OCI-LY1 (cell line): Measurements from ENCODE around the gene MVB12B.

Experiments
- H2AFZ ChIP-seq: fragments of 200-600 bp; sonication (generic), shearing (Covaris generic); 2 replicates; pipeline ENCODE4 v1.6.0; 2014; ENCODE audit warnings: antibody characterized with exemption, mild to moderate bottlenecking, low read length
- H3F3A ChIP-seq: fragments of 200-600 bp; sonication (generic), shearing (Covaris generic); 2 replicates; pipeline ENCODE4 v1.6.0; 2014; ENCODE audit warnings: mild to moderate bottlenecking, antibody characterized with exemption, low read length, moderate library complexity; ENCODE audit not compliant: insufficient read depth
- H3K27ac ChIP-seq: fragments of 200-600 bp; sonication (generic); 2 replicates; pipeline ENCODE4 v1.5.1; 2014; ENCODE audit warnings: low read length, mixed run types, mild to moderate bottlenecking, low read depth; ENCODE audit not compliant: poor library complexity, severe bottlenecking
- H3K27me3 ChIP-seq: fragments of 200-600 bp; sonication (generic); 2 replicates; pipeline ENCODE4 v1.6.0; 2014; ENCODE audit warnings: antibody characterized with exemption, mild to moderate bottlenecking, low read length, moderate library complexity; ENCODE audit not compliant: insufficient read depth
- H3K36me3 ChIP-seq: fragments of 200-600 bp; sonication (generic); 2 replicates; pipeline ENCODE4 v1.6.1; 2014; ENCODE audit warnings: mild to moderate bottlenecking, antibody characterized with exemption, low read length, moderate library complexity, mixed read lengths; ENCODE audit not compliant: insufficient read depth
- H3K4me1 ChIP-seq: fragments of 200-600 bp; sonication (generic); 2 replicates; pipeline ENCODE4 v1.5.1; 2014; ENCODE audit warnings: mild to moderate bottlenecking, low read length, moderate library complexity; ENCODE audit not compliant: insufficient read depth, severe bottlenecking
- H3K4me2 ChIP-seq: fragments of 200-600 bp; sonication (generic), shearing (Covaris generic); 2 replicates; pipeline ENCODE4 v1.6.1; 2014; ENCODE audit warnings: low read length
- H3K4me3 ChIP-seq: fragments of 200-600 bp; sonication (generic); 2 replicates; pipeline ENCODE4 v1.5.1; 2014; ENCODE audit warnings: low read length, low read depth, mild to moderate bottlenecking, mixed read lengths; ENCODE audit not compliant: poor library complexity, severe bottlenecking
- H3K79me2 ChIP-seq: fragments of 200-600 bp; shearing (Covaris generic); 2 replicates; pipeline ENCODE4 v1.6.1; 2016; ENCODE audit warnings: mixed run types, low read length, mixed read lengths; ENCODE audit not compliant: insufficient read depth
- H3K9ac ChIP-seq: fragments of 200-600 bp; sonication (generic), shearing (Covaris generic); 2 replicates; pipeline ENCODE4 v1.6.1; 2014; ENCODE audit warnings: mild to moderate bottlenecking, low read length, mixed read lengths
- H3K9me2 ChIP-seq: fragments of 200-600 bp; sonication (generic), shearing (Covaris generic); 2 replicates; pipeline ENCODE4 v1.6.1; 2014; ENCODE audit warnings: low read depth, mild to moderate bottlenecking, low read length, mixed read lengths
- H3K9me3 ChIP-seq: fragments of 200-600 bp; shearing (Covaris generic); 2 replicates; pipeline ENCODE4 v1.6.1; 2014; ENCODE audit warnings: low read length, mixed read lengths
- H4K20me1 ChIP-seq: fragments of 200-600 bp; sonication (generic), shearing (Covaris generic); 2 replicates; pipeline ENCODE4 v1.6.0; 2016; ENCODE audit warnings: mild to moderate bottlenecking, low read length; ENCODE audit not compliant: insufficient read depth
- EZH2 ChIP-seq: fragments of 200-600 bp; sonication (generic), shearing (Covaris generic); IDR thresholded peaks from 2 replicates; pipeline ENCODE4 v1.8.0; 2017; ENCODE audit warnings: borderline replicate concordance, mixed run types, mild to moderate bottlenecking, antibody characterized with exemption, low read length, moderate library complexity, mixed read lengths
- TF ChIP-seq, protein P1 (sequence below): fragments of 200-600 bp; sonication (generic), shearing (Covaris generic); IDR thresholded peaks from 2 replicates; pipeline ENCODE4 v1.5.1; 2017; ENCODE audit warnings: mild to moderate bottlenecking, antibody characterized with exemption, low read length, moderate library complexity, mixed read lengths

Gene MVB12B

DNA sequence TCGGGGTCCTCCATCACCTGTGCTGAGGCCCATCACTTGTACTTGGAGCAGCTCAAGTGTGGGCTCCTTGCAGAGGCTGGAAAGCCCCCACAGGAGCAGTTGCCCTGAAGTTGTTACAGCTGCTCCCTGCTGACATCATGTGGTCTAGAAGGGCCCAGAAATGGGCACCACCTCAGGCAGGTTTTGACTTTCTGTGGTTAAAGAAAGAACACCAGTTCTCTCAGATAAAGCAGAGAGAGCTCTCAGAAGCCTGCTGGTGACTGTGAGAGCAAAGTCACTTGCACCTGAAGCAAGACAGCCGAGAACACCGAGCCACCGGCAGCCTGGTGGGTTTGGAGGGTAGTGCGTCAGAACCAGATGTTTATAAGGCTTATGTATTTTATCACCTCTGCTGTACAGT is 70.4 kb downstream of the MVB12B start:
- no peaks in the 10 kb centered on the region for H3F3A ChIP-seq
- no peak overlapping the region for H3K4me3 ChIP-seq
- H3K36me3 ChIP-seq, result no peaks in the 10 kb centered on the region
- no peak overlapping the region for H2AFZ ChIP-seq
- no peak overlapping the region for H3K27ac ChIP-seq
- TF ChIP-seq EZH2, result no peak
- TF ChIP-seq, protein P1, sequence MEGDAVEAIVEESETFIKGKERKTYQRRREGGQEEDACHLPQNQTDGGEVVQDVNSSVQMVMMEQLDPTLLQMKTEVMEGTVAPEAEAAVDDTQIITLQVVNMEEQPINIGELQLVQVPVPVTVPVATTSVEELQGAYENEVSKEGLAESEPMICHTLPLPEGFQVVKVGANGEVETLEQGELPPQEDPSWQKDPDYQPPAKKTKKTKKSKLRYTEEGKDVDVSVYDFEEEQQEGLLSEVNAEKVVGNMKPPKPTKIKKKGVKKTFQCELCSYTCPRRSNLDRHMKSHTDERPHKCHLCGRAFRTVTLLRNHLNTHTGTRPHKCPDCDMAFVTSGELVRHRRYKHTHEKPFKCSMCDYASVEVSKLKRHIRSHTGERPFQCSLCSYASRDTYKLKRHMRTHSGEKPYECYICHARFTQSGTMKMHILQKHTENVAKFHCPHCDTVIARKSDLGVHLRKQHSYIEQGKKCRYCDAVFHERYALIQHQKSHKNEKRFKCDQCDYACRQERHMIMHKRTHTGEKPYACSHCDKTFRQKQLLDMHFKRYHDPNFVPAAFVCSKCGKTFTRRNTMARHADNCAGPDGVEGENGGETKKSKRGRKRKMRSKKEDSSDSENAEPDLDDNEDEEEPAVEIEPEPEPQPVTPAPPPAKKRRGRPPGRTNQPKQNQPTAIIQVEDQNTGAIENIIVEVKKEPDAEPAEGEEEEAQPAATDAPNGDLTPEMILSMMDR, result 0 out of 2 replicates have a peak, but pooled peaks have one; percentile 11
- no peaks in the 10 kb centered on the region for H3K79me2 ChIP-seq
- no peaks in the 10 kb centered on the region for H3K9me2 ChIP-seq
- H3K4me2 ChIP-seq, result no peak overlapping the region
- no peak overlapping the region for H3K9ac ChIP-seq
- H4K20me1 ChIP-seq, result no peaks in the 10 kb centered on the region
- H3K4me1 ChIP-seq, result no peaks in the 10 kb centered on the region
- no peaks in the 10 kb centered on the region for H3K9me3 ChIP-seq
- no peaks in the 10 kb centered on the region; the same call in 1 of the 2 replicates for H3K27me3 ChIP-seq

DNA sequence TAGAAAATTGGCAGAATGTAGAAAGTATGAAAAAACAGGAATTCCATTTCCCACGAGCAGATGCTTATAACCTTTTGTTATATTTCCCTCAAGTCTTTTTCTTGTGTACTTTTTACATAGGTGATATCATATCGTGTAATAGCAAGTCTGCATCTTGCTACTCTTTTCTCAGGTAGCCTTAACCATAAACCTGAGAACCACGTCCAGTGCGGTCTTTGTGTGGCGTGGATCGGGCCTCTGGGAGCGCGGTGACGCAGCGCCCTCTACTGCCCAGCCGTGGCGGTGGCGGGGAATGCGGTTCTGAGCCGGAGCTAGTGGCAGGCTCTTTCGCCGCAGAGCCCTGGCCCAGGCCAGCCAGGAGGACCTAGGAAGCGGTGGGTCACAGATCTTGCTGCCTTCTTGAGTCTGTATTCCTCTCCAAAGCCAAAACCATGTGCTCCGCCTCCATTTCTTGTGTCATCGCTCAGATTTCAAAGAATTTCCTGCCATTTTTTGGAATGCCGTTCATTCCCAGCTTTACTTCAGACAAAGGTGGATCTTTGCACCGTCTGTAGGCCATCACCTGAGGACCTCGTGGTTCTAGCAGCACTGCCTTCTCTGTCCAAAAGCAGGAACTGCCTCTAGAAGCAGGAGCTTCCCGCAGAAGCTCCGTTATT is 71.9 kb downstream of the MVB12B start:
- H3K79me2 ChIP-seq, result no peaks in the 10 kb centered on the region
- TF ChIP-seq EZH2, result no peak
- TF ChIP-seq, protein P1, result peak; percentile 96
- H3K4me2 ChIP-seq, result no peak overlapping the region

DNA sequence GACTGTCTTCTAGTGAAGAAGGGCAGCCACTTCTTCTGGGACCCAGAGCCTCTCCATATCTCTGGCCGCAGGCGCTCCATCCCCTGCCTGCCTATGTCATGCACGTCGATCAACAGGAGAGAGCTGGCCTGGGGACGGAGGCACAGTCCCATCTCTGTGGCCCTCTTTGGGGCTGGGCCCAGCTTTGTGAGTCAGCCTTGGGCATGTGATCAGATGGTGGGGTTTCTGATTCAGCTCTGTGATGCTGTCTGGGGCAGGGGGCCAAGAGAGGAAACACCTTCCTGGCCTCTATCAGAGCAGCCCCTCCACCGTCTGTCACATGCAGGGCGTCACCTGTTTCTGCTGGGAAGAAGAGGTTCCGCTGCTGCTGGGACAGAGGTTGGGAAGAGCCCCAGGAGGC is 72.6 kb downstream of the MVB12B start:
- Histone ChIP-seq H3K4me2 (no peak overlapping the region), H3K27me3 (no peaks in the 10 kb centered on the region; the same call in 1 of the 2 replicates), H3K27ac (no peak overlapping the region), H3K9me3 (no peaks in the 10 kb centered on the region), H2AFZ (no peak overlapping the region), H3K9ac (no peak overlapping the region), H3K9me2 (no peaks in the 10 kb centered on the region), H3K79me2 (no peaks in the 10 kb centered on the region), H3F3A (no peaks in the 10 kb centered on the region), H4K20me1 (no peaks in the 10 kb centered on the region), H3K36me3 (no peaks in the 10 kb centered on the region), H3K4me1 (no peaks in the 10 kb centered on the region), H3K4me3 (no peak overlapping the region)
- TF ChIP-seq, protein P1, result no peak
- no peak for TF ChIP-seq EZH2

More for the DNA sequence above, 71.9 kb downstream of the MVB12B start:
- H3K27ac ChIP-seq, result no peak overlapping the region
- H3K9me2 ChIP-seq, result no peaks in the 10 kb centered on the region
- H3K4me1 ChIP-seq, result no peaks in the 10 kb centered on the region
- H3K36me3 ChIP-seq, result no peaks in the 10 kb centered on the region
- H3K27me3 ChIP-seq, result no peaks in the 10 kb centered on the region; the same call in 1 of the 2 replicates
- H3K9ac ChIP-seq, result no peak overlapping the region
- H3F3A ChIP-seq, result no peaks in the 10 kb centered on the region
- no peak overlapping the region for H3K4me3 ChIP-seq
- no peaks in the 10 kb centered on the region for H3K9me3 ChIP-seq
- H2AFZ ChIP-seq, result no peak overlapping the region
- no peaks in the 10 kb centered on the region for H4K20me1 ChIP-seq
